ENCODE data around the gene DTNA.
A peak's percentile ranks its signal among the peaks of the same experiment; 100 is the strongest.
"Not testable (repeated sequence)": the region's sequence is repeated elsewhere in the genome, so short reads cannot be mapped to it uniquely, and the experiment has no call there.

Gene DTNA

GRCh38 chr18:34911081-34911480 lies 201.0 kb downstream of the DTNA start:
- DNase-seq: no peak

DNA sequence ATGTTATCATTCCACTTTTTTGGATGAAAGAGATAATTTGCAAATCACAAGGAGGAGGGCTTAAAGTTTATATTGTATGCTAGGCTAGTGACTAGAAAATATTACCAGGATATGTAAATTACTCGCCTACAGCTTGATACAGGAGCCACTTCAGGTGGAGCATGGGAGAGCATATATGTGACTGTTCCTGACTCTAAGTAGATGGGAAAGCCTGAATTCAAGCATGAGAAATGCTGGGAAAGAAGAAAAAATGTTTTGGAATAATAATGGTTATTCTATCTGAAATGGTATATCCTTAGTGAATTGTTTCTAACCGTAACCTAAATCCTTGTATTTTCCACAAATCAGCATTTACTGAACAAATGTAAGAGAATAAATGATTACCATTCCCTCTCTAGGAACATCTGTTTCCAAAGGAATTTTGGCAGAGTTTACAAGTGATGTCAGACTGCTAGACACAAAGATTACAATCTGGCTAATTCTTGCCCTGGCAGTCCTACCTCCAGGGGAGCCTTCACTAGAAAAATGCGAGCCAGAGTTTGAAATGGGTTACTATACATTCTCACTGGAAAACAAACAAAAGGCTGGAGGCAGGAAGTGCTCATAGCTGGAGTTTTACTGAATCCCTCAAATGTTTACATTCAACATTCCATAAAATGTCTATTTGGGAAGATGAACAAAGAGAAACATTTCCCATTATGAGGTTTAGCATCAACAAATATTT lies 201.7 kb downstream of the DTNA start:
- DNase-seq: peak in 1 of 2 experiments; percentile 59

DNA sequence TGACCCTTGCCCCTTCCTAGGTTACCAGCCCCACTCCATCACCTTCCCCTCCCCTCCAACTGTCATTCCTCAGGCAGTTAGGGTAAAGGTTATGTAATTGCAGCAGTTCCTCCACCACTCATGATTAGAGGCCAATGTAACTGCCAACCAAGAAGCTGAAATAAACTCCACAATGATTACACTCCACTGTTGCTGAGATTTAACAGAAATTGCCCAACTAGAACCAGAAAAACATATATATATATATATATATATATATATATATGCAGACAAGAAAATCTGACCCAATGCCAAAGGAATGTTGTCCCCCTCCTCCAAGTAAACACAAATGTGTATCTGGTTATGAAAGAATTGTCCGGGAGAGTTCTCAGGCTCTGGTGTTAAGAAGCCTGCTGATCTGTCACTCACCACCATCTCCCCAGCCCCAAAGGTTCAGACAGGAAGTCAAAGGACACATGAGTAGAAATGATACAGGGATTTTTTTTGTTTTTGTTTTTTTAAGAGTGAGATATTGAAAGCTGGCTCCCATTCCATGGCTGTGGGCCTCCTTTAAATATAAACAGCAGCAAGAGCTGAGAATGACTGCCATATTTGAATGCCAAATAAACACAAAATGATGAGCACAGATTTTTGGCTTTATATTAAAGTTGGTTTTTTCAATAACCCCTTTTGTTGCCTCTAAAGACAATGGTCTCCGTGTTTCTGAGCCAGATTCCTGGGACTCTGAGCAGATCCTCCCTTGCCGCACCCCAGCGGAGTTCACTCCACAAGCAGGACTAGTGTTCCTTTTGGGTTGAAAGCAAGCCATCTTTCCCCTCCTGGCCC lies 204.0 kb downstream of the DTNA start:
- DNase-seq: no peak

GRCh38 chr18:34915046-34915445 lies 204.9 kb downstream of the DTNA start:
- no peak for DNase-seq

DNA sequence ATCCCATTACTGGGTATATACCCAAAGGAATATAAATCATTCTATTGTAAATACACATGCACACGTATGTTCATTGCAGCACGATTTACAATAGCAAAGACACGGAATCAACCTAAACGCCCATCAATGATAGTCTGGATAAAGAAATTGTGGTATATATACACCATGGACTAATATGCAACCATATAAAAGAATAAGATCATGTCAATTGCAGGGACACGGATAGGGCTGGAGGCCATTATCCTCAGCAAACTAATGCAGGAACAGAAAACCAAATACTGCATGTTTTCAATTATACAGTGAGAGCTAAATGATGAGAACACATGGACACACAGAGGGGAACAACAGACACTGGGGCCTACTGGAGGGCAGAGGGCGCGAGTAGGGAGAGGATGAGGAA lies 206.4 kb downstream of the DTNA start:
- not testable (repeated sequence) for DNase-seq

DNA sequence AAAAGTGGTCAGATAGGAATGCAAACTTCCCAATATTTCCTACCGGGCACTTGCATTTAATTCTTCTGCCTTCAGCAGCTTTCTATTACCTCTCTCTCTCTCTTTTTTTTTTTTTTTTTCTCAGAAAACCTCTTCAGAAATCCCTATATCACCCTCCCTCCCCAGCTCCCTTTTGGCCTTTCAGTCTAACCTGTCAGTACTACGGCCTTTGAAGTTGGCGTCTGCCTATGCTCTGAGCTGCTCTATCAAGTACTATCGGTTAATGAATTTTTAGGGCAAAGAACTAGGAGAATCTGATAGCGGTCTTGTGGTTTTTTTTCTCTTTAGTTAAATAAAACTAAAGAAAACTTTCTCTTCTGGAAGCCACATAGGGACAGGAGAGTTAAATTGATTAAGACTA lies 208.8 kb downstream of the DTNA start:
- DNase-seq: no peak

- DNase-seq: peak in 1 of 2 experiments; percentile 17
These were observed 211.1 kb downstream of the DTNA start for GRCh38 chr18:34921226-34921625.

GRCh38 chr18:34921811-34922385 lies 211.8 kb downstream of the DTNA start:
- no peak for DNase-seq

DNA sequence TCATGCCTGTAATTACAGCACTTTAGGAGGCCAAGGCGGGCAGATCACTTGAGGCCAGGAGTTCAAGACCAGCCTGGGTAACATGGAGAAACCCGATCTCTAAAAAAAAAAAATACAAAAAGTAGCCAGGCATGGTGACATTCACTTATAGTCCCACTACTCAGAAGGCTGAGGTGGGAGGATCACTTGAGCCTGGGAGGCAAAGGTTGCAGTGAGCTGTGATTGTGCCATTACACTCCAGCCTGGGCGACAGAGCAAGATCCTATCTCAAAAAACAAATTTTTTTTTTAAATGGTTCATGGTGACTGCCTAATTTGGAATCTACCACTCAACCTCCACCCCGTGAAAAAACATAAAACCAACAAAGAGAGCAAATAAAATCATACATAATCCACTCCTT lies 212.5 kb downstream of the DTNA start:
- DNase-seq: not testable (repeated sequence)

GRCh38 chr18:34923911-34924310 lies 213.8 kb downstream of the DTNA start:
- DNase-seq: no peak

GRCh38 chr18:34926683-34927082 lies 216.6 kb downstream of the DTNA start:
- DNase-seq: no peak

DNA sequence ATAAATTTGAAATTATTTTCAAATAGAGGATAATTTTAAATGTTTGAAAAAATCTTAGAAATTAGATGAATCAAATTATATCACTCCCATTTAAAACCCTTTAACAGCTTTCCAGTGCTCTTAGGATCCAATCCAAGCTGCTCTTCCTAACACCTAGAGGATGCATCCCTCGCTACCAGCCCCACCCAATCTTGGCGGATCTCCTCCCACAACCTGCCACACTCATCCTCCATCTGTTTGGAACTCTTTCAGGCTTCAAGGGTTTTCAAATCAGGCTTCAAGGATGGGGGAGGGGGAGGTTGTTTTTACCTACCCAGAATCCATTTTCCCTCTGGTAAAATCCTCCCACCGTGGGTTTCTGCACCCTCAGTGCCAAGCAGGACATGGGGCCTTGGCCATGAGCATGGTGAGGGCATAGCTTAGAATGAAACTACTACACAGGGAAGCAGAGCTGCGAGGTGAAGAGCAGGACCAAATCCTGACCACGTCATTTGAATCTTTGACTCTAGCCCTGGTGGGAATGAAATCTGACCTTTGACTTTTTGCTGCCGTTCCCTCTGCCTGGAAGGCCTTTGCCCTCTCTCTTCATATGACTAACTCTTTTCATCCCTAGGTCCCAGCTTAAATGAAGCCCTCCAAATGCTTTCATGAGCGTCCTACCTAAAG lies 218.1 kb downstream of the DTNA start:
- DNase-seq: no peak

DNA sequence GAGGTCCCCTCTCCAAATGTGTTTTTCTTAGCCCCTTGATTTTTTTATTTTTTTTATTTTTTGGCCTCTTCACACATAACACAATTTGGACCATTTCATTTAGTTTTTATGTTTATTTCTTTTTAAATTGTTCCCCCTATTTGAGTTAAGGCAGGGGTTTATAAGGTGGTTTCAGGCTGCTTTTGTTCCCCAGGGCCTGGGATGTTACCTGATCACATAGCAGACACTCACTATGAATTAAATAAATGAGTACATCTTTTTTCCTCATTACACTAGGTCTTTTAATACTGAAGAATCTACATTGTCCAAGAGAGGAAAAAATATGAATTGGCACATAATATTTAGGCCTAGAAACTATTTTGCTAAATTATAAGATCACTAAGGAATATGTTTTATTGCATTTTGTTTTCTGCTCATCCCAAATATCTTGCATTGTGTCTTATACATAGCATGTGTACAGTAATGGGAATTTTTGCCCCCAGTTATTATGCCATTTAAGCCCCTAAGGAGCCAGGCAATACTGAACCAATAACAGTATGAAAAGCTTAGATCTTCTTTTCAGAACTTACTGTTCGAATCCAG lies 218.7 kb downstream of the DTNA start:
- DNase-seq: no peak

- no peak for DNase-seq
These were observed 219.3 kb downstream of the DTNA start for GRCh38 chr18:34929336-34929780.

DNA sequence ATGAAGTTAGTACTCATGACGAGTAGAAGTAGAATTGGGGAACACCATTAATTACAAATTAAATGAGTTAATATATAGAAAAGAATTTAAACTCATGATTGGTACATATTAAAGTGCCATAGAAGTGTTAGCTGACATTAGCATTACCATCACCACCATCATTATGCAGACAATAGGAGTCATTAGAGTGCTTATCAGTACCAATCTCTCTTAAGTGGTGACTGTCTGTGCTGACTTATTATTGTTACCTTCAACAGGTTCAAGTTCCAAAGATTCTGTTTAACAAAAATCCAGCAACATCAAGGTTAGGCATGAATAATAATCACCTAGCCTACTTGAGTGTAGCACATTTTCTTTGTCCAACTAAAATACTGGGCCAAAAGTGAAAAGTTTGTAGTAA lies 222.3 kb downstream of the DTNA start:
- no peak for DNase-seq

- DNase-seq: no peak
These were observed 222.8 kb downstream of the DTNA start for GRCh38 chr18:34932792-34933466.

- DNase-seq: no peak
These were observed 224.0 kb downstream of the DTNA start for GRCh38 chr18:34933909-34934661.

GRCh38 chr18:34936772-34937171 lies 226.7 kb downstream of the DTNA start:
- no peak for DNase-seq

DNA sequence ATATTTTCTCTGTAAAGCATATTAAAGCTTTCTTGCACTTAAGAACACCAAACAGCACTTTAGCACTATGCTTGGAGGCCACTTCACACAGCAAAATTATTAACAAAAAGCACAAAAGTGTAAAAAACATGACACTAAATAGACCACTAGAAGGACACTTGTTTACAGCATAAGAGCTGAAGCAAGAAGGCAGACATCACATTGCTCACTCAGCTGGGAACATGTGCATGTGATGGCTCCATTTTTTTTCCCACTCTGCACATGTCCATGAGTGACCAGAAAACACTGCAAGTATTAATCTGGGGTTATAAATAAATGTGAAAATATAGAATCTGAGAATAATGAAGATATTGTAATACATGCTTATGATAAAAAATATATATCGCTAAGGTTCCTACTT lies 228.0 kb downstream of the DTNA start:
- DNase-seq: no peak

Measured in NCI-H446 (cell line).